Measurements from ENCODE around the gene TMTC4.
A peak's percentile ranks its signal among the peaks of the same experiment; 100 is the strongest.
"Not testable (repeated sequence)": the region's sequence is repeated elsewhere in the genome, so short reads cannot be mapped to it uniquely, and the experiment has no call there.

The TMTC4 gene

DNA sequence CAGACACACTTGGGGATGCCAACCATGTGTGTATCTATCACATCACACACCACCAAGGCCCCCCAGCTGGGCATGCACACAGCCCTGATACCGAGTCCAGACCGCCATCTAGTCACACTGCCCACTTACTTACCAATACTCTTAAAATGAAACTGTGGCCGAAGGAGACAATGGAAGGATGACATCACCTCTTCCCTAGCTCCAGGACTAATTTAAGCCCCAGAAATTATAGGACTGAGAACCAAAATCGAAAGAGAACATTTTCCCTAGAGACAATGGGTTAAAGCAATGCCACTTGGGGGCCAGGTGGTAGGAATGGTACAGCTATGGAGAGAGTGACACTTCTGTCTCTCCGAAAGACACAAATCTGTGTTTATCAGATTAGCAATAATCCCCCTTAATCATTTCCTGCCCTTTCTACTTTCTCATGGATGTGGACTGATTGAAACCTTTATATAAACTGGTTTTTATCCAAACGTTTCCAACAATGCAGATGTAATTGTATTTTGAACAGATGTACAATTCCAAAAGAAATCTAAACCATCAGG is 85.3 kb downstream of the TMTC4 start:
- no peak for DNase-seq (ENCODE audit: low read depth)
- TF ChIP-seq, protein P1, sequence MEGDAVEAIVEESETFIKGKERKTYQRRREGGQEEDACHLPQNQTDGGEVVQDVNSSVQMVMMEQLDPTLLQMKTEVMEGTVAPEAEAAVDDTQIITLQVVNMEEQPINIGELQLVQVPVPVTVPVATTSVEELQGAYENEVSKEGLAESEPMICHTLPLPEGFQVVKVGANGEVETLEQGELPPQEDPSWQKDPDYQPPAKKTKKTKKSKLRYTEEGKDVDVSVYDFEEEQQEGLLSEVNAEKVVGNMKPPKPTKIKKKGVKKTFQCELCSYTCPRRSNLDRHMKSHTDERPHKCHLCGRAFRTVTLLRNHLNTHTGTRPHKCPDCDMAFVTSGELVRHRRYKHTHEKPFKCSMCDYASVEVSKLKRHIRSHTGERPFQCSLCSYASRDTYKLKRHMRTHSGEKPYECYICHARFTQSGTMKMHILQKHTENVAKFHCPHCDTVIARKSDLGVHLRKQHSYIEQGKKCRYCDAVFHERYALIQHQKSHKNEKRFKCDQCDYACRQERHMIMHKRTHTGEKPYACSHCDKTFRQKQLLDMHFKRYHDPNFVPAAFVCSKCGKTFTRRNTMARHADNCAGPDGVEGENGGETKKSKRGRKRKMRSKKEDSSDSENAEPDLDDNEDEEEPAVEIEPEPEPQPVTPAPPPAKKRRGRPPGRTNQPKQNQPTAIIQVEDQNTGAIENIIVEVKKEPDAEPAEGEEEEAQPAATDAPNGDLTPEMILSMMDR (conservative IDR thresholded peaks at IDR 0.05; ENCODE audit: low read length): no peak
- H3K4me3 ChIP-seq (ENCODE audit: low read length): peak overlapping the region; percentile 68; the same call in 1 of the 2 replicates

DNA sequence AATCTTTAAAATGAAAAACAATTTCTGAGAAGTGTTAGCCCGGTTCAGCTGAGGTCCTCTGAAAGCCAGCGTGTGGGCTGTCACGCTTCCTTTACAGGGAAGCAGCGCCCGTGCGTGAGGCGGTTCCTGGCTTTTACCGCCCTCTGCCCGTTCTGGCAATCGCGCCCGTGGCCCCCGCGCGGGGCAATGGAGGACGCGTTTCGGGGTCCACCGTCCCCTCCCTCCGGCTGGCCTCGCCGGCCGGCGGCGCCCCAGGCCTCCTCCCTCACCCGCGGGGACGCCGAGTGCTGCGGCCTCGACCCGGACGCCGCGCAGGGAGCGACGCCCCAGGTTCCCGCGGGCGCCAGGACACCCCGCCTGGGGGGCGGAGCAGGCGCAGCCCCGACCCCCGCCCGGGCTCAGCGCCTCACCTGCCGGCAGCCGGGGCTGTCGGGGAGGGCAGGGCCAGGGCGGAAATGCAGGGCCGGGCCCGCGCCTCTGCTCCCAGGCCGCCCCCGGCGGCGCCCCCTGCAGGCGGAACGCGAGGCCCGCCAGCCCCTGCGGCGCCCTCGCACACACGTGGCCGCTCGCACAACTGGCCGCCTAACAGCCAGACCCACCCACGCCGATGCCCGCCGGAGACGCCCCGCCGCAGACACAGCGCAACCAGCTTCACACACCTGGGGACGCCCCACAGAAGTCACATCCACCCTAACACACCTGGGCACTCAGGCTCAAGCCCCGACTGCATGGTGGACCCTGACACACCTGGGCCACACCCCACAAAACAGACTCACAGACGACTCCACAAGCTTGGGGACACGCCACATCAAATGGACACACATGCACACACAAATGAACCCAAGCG is 86.0 kb downstream of the TMTC4 start, which contains the start of gene GGACT:
Gene GGACT (minus strand): TSS at position 459 of the 847 bp plus-strand sequence. CDS start 56,198 bp downstream, outside the sequence.
- peak; percentile 58 for DNase-seq (ENCODE audit: low read depth)
- peak within 1 kb of the TSS; percentile 68 for H3K4me3 ChIP-seq (ENCODE audit: low read length)
- TF ChIP-seq, protein P1 (conservative IDR thresholded peaks at IDR 0.05; ENCODE audit: low read length): peak; percentile 45

DNA sequence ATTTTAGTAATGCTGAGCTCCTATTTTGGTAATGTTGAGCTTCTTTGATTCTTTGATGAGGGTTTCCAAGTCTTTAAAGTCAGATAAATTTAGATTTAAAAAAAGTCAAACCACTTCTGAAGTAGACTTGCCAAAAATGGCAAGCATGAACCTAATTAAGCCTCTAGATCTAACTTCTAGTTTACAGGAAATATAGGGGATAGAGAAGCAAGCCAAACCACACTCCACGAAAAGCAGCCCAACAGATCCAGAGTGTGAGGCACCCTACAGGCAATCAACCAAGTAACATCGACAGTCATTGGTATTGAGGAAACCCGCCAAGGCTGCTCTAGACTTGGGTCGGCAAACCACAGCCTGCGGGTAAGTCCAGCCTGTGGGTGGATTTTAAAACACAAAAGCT is 89.7 kb downstream of the TMTC4 start:
- no peak overlapping the region for H3K4me3 ChIP-seq (ENCODE audit: low read length)
- DNase-seq (ENCODE audit: low read depth): no peak
- TF ChIP-seq, protein P1 (conservative IDR thresholded peaks at IDR 0.05; ENCODE audit: low read length): no peak

DNA sequence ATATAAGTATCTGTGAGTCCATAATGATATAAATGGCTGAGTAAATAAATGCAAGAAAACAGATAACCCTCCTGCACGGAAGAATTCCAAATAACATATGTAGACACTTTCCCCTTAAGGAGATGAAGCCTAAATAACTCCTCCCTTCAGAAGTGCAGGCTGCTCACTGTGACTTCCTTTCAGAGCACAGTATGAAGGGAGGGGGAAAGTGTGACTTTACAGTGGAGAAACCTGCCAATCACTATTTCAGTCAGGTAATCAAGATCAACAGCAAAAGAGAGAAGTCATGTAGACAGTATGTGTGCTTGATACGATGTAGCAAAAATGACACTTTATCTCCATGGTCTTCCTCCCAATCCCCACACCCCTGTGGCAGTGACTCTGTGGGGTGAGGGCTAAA is 93.1 kb downstream of the TMTC4 start:
- TF ChIP-seq, protein P1 (conservative IDR thresholded peaks at IDR 0.05; ENCODE audit: low read length): no peak
- no peak for DNase-seq (ENCODE audit: low read depth)
- no peak overlapping the region for H3K4me3 ChIP-seq (ENCODE audit: low read length)

DNA sequence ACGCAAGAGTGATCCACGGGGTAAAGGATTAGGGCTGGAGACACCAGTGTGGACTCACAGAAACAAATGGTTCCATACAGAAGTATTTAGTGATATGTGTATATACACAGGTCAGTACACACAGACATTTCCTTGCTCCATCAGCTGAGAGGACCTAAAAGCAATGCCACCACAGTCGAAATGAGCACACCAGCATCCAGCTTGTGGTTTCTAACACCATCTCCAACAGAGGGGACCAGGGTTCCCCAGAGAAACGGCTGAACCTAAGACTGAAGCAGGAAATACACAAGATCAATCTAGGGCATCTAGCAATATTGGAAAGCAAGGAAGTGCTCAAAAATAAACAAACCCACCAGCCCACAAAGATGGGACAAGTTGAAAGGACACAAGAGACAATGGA is 93.6 kb downstream of the TMTC4 start:
- no peak for DNase-seq (ENCODE audit: low read depth)
- TF ChIP-seq, protein P1 (conservative IDR thresholded peaks at IDR 0.05; ENCODE audit: low read length): no peak
- H3K4me3 ChIP-seq (ENCODE audit: low read length): no peak overlapping the region

DNA sequence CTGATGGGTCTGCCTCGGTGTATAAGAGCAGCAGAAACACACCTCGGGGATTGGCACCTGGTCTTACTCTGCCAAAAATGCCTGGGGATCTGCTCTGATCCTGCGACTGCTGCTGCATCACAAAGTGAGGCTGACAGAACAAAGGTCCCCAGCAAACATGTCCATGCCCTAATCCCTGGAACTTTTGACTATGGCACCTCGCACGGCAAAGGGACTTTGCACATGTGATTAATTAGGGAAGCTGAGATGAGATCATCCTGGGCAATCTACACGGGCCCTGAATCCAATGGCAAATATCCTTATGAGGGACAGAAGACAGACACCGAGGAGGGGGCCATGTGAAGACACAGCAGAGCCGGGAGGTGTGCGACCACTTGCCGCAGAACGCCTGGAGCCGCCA is 94.5 kb downstream of the TMTC4 start:
- no peak for DNase-seq (ENCODE audit: low read depth)
- no peak overlapping the region for H3K4me3 ChIP-seq (ENCODE audit: low read length)
- TF ChIP-seq, protein P1 (conservative IDR thresholded peaks at IDR 0.05; ENCODE audit: low read length): no peak

DNA sequence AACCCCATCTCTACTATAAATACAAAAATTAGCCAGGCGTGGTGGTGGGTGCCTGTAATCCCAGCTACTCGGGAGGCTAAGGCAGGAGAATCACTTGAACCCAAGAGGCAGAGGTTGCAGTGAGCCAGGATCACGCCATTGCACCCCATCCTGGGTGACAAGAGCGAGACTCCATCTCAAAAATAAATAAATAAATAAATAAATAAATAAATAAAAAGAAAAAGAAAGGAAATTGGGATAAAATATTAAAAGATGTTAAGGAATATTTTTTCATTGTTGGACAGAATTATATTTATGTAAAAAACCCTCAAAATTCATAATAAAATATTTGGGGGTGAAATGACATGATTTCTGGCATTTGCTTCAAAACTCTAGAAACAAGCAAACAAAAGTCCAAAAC is 97.4 kb downstream of the TMTC4 start:
- not testable (repeated sequence) for DNase-seq (ENCODE audit: low read depth); H3K4me3 ChIP-seq (ENCODE audit: low read length)

All from AG10803 (cell line).